SK-N-MC (cell line): Measurements from ENCODE around the gene SLC26A9.

Experiments used
- DNase-seq: peaks from one replicate; pipeline ENCODE4 v3.0.0-alpha.2; 2011; ENCODE audit warnings: low read depth, low spot score
- H3K27ac ChIP-seq: fragments of 200-600 bp; sonication (generic); 2 replicates; pipeline ENCODE4 v1.5.1; 2016; ENCODE audit warnings: mixed run types
- H3K36me3 ChIP-seq: fragments of 200-600 bp; sonication (generic); 2 replicates; pipeline ENCODE4 v1.6.1; 2017; ENCODE audit warnings: antibody characterized with exemption, low read length, mixed read lengths; ENCODE audit not compliant: insufficient read depth
- H3K4me3 ChIP-seq: fragments of 200-600 bp; sonication (generic); 2 replicates; pipeline ENCODE4 v1.5.1; 2016
- H3K9ac ChIP-seq: fragments of 200-600 bp; sonication (generic); 2 replicates; pipeline ENCODE4 v1.8.0; 2017; ENCODE audit warnings: mixed run types, mixed read lengths; ENCODE audit not compliant: insufficient read length
- H3K9me3 ChIP-seq: fragments of 200-600 bp; sonication (generic); 2 replicates; pipeline ENCODE4 v1.6.1; 2017; ENCODE audit warnings: low read depth, mild to moderate bottlenecking, antibody characterized with exemption, low read length, moderate library complexity, mixed read lengths
- EZH2 ChIP-seq: fragments of 200-600 bp; sonication (generic); IDR thresholded peaks from one replicate; pipeline ENCODE4 v1.6.1; 2017; ENCODE audit warnings: antibody characterized with exemption
- FOXP2 ChIP-seq: optimal IDR thresholded peaks from 2 replicates; pipeline ENCODE3; 2011; ENCODE audit warnings: mild to moderate bottlenecking, moderate library complexity; ENCODE audit not compliant: insufficient read depth; ENCODE audit errors: extremely low read length, control extremely low read depth
- POLR2AphosphoS5 ChIP-seq: IDR thresholded peaks from 2 replicates; pipeline ENCODE4 v1.6.1; 2012; ENCODE audit warnings: mild to moderate bottlenecking, low read depth, low read length, borderline replicate concordance

SLC26A9 gene

DNA sequence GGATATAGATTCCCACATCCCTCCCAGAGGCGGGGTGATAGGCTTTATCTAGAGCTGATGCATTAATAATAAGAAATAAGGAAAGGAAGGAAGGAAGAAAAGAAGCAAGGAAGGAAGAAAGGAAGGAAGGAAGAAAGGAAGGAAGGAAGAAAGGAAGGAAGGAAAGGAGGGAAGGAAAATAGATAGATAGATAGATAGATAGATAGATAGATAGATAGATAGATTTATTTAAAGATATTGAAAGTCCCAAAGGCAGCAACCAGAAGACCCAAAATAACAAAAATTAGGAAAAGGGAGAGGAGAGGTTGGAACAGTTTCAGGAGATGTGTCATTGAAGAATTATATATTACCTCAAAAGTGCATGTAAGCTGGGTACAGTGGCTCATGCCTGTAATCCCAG, 12.2 kb upstream of the SLC26A9 start:
- no peaks in the 10 kb centered on the region for H3K36me3 ChIP-seq
- no peak overlapping the region for H3K4me3 ChIP-seq
- no peak for TF ChIP-seq FOXP2
- TF ChIP-seq POLR2AphosphoS5: no peak
- no peak for TF ChIP-seq EZH2
- no peak overlapping the region for H3K27ac ChIP-seq
- no peaks in the 10 kb centered on the region for H3K9me3 ChIP-seq
- H3K9ac ChIP-seq: no peak overlapping the region
- DNase-seq: no peak

DNA sequence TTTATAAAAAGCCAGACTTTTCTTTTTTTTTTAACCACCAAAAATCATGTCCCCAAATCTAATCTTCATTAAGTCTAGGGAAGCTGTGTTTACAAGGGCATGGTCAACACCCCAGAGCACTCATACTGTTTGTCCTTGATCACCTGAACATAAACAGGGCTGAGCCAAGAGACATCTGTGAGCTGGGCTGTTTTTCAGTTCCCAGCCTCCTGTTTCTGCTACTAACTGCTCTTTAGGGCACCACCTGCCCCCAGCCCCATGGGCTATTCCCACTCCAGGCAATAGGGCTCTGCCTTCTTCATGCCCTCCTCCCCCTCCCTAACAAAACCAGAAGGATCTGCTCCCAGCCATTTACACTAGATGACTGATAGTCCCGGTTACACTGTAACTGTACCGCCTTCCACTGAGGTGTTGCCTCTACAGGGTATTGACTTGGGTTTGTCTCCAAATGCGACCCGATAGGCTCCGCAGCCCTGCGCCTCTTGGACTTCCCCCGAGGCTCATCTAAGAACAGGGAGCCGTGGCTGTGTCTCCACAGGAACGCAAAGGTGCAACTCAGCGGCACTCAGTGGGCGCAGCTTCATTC, 11.7 kb upstream of the SLC26A9 start:
- DNase-seq: no peak
- Histone ChIP-seq H3K36me3 (no peaks in the 10 kb centered on the region), H3K9ac (no peak overlapping the region), H3K4me3 (no peak overlapping the region), H3K9me3 (no peaks in the 10 kb centered on the region), H3K27ac (no peak overlapping the region)
- TF ChIP-seq EZH2 (no peak), POLR2AphosphoS5 (no peak), FOXP2 (no peak)

DNA sequence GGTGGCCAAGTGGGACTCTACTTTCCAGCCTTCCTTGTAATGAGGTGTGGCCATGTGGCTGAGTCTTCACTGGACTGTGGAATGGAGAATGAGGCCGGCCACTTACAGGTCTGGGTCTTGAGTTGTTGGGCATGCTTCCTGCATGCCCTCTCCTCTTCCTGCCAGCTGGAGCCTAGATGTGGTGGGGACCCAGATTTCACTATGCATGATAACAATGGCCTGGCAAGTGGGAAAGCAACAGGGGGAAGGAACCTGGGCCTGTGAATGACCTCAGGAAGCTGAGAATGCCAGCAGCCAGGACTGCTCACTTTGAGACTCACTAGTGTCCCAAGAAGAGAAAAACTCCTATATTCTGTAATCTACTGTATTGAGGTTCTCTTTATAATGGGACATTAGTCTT, 8.5 kb upstream of the SLC26A9 start:
- TF ChIP-seq EZH2 (no peak), POLR2AphosphoS5 (no peak), FOXP2 (no peak)
- DNase-seq: no peak
- H3K4me3 ChIP-seq: no peak overlapping the region
- no peaks in the 10 kb centered on the region for H3K9me3 ChIP-seq
- H3K9ac ChIP-seq: no peak overlapping the region
- H3K36me3 ChIP-seq: no peaks in the 10 kb centered on the region
- no peak overlapping the region for H3K27ac ChIP-seq

DNA sequence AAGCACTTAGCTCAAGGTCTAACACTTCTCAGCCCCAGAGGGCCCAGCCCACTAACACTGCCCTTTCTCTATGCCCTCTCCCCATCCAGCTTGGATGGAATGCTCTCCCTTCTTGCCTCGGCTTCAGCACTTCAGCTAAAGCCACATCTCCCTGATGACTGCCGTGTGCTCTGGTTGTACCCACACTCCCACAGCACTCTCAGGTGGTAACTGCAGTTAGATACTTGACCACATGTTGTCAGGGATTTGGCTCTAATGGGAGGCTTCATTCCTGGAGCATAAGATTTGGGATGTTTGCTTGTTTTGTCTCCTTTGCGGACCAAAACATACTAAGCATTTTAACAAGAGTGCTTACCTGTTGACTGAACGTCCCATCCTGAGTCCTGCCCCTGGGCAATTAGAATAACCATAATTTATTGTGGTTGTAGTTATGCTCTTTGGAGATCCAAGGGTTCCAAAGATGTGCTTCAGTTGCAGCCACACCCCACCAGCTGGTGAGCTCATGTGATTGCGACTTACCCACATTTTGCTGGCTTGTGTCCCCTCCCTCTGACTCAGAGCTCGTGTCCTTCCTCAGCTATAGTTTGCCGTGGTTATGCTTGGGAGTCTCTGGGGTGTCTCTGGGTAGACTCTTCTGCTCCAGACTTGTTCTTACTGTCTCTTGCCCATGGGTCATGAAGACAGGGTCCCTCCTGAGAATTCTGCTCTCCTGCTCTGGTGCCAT, 7.7 kb upstream of the SLC26A9 start:
- Histone ChIP-seq H3K27ac (no peak overlapping the region), H3K9me3 (no peaks in the 10 kb centered on the region), H3K9ac (no peak overlapping the region), H3K36me3 (no peaks in the 10 kb centered on the region), H3K4me3 (no peak overlapping the region)
- DNase-seq: no peak
- TF ChIP-seq EZH2 (no peak), POLR2AphosphoS5 (no peak), FOXP2 (no peak)

- DNase-seq: no peak
- Histone ChIP-seq H3K4me3 (no peak overlapping the region), H3K9ac (no peak overlapping the region), H3K9me3 (no peaks in the 10 kb centered on the region), H3K27ac (no peak overlapping the region), H3K36me3 (no peaks in the 10 kb centered on the region)
- TF ChIP-seq FOXP2 (no peak), EZH2 (no peak), POLR2AphosphoS5 (no peak)
These were observed 7.0 kb upstream of the SLC26A9 start for GRCh38 chr1:205950280-205950679.

- DNase-seq: no peak
- Histone ChIP-seq H3K27ac (no peak overlapping the region), H3K9ac (no peak overlapping the region)
These were observed 6.5 kb upstream of the SLC26A9 start for GRCh38 chr1:205949753-205950152.

DNA sequence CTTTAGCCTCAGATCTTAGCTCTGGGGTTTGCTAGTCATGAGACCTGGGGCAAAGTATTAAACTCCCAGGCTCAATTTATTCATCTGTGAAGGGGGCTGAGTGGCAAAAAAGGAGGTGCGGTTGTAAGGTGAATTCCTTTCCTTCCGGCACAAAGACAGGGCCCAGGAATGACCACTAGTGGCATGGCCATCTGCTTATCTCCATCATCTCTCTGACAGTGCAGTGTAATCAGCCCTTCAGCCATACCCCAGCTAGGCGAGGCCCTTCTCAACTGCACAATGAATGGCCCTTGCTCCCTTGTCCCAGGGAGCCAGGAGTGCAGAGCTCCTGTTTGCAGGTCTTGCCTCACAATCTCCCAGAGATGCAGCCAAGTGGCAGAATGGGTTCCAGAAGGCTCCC, 5.6 kb upstream of the SLC26A9 start:
- TF ChIP-seq EZH2 (no peak), POLR2AphosphoS5 (no peak), FOXP2 (no peak)
- no peaks in the 10 kb centered on the region for H3K9me3 ChIP-seq
- H3K27ac ChIP-seq: no peak overlapping the region

More at GRCh38 chr1:205949753-205950152, 6.5 kb upstream of the SLC26A9 start:
- TF ChIP-seq FOXP2 (no peak), EZH2 (no peak)
- H3K4me3 ChIP-seq: no peak overlapping the region
- no peaks in the 10 kb centered on the region for H3K36me3 ChIP-seq
- no peaks in the 10 kb centered on the region for H3K9me3 ChIP-seq

GRCh38 chr1:205948039-205948438, 4.8 kb upstream of the SLC26A9 start:
- Histone ChIP-seq H3K36me3 (no peaks in the 10 kb centered on the region), H3K27ac (no peak overlapping the region), H3K4me3 (no peak overlapping the region), H3K9ac (no peak overlapping the region), H3K9me3 (no peaks in the 10 kb centered on the region)
- DNase-seq: no peak
- TF ChIP-seq POLR2AphosphoS5 (no peak), FOXP2 (no peak), EZH2 (no peak)

More for the DNA sequence above, 5.6 kb upstream of the SLC26A9 start:
- Histone ChIP-seq H3K4me3 (no peak overlapping the region), H3K36me3 (no peaks in the 10 kb centered on the region), H3K9ac (no peak overlapping the region)
- no peak for DNase-seq
